H9 (cell line): Measurements from ENCODE around the gene PLSCR4. TPM values are rescaled to one million over a fixed set of nuclear protein-coding genes. Genes with fewer than 3 reads are reported as not detected.

Source experiments
- DNase-seq: peaks from one replicate; pipeline ENCODE4 v3.0.0-alpha.2; 2017
- H2AFZ ChIP-seq: one replicate; pipeline ENCODE4 v1.6.1; 2013; ENCODE audit warnings: mild to moderate bottlenecking, low read length, control low read depth, moderate library complexity
- H2AK5ac ChIP-seq: 2 replicates; pipeline ENCODE4 v1.6.1; 2013; ENCODE audit warnings: low read length, control low read depth, mixed read lengths; ENCODE audit not compliant: insufficient read length
- H2BK120ac ChIP-seq: one replicate; pipeline ENCODE4 v1.6.1; 2013; ENCODE audit warnings: low read depth, mild to moderate bottlenecking, low read length, control low read depth, inconsistent platforms; ENCODE audit not compliant: poor library complexity, severe bottlenecking
- H2BK12ac ChIP-seq: 2 replicates; pipeline ENCODE4 v1.6.1; 2013; ENCODE audit warnings: low read length, control low read depth, mixed read lengths, low read depth; ENCODE audit not compliant: insufficient read length
- H2BK15ac ChIP-seq: 2 replicates; pipeline ENCODE4 v1.6.1; 2013; ENCODE audit warnings: low read depth, low read length, control low read depth
- H2BK20ac ChIP-seq: one replicate; pipeline ENCODE4 v1.6.1; 2013; ENCODE audit warnings: low read depth, mild to moderate bottlenecking, low read length, control low read depth, inconsistent platforms; ENCODE audit not compliant: poor library complexity, severe bottlenecking
- H2BK5ac ChIP-seq: 2 replicates; pipeline ENCODE4 v1.6.1; 2013; ENCODE audit warnings: low read length, control low read depth, mixed read lengths; ENCODE audit not compliant: insufficient read length
- H3K14ac ChIP-seq: 2 replicates; pipeline ENCODE4 v1.6.1; 2013; ENCODE audit warnings: low read length, control low read depth; ENCODE audit not compliant: insufficient read depth
- H3K18ac ChIP-seq: 2 replicates; pipeline ENCODE4 v1.6.1; 2013; ENCODE audit warnings: low read depth, mild to moderate bottlenecking, mixed read lengths, low read length, control low read depth; ENCODE audit not compliant: insufficient read length
- H3K23ac ChIP-seq: 2 replicates; pipeline ENCODE4 v1.6.1; 2013; ENCODE audit warnings: low read length, control low read depth, mixed read lengths, low read depth; ENCODE audit not compliant: insufficient read length
- H3K23me2 ChIP-seq: 2 replicates; pipeline ENCODE4 v1.6.1; 2013; ENCODE audit warnings: low read depth, mild to moderate bottlenecking, mixed read lengths, low read length, control low read depth; ENCODE audit not compliant: insufficient read length, poor library complexity, severe bottlenecking
- H3K27ac ChIP-seq: 2 replicates; pipeline ENCODE4 v1.5.1; 2013; ENCODE audit warnings: low read length, control low read depth, mixed read lengths, low read depth; ENCODE audit not compliant: insufficient read length
- H3K27me3 ChIP-seq: 2 replicates; pipeline ENCODE4 v1.6.1; 2013; ENCODE audit warnings: low read length, control low read depth, inconsistent platforms; ENCODE audit not compliant: insufficient read depth
- H3K4ac ChIP-seq: 2 replicates; pipeline ENCODE4 v1.6.1; 2013; ENCODE audit warnings: low read depth, mild to moderate bottlenecking, control low read depth, inconsistent platforms, low read length, moderate library complexity
- H3K4me1 ChIP-seq: 2 replicates; pipeline ENCODE4 v1.6.1; 2013; ENCODE audit warnings: low read length, control low read depth, inconsistent platforms; ENCODE audit not compliant: insufficient read depth
- H3K4me2 ChIP-seq: 2 replicates; pipeline ENCODE4 v1.6.1; 2013; ENCODE audit warnings: low read length, control low read depth, mixed read lengths; ENCODE audit not compliant: insufficient read length, insufficient read depth
- H3K56ac ChIP-seq: 2 replicates; pipeline ENCODE4 v1.6.1; 2013; ENCODE audit warnings: low read depth, mild to moderate bottlenecking, mixed read lengths, low read length, control low read depth; ENCODE audit not compliant: insufficient read length
- H3K79me1 ChIP-seq: 2 replicates; pipeline ENCODE4 v1.6.1; 2013; ENCODE audit warnings: low read depth, mild to moderate bottlenecking, moderate library complexity, low read length, control low read depth, inconsistent platforms; ENCODE audit not compliant: insufficient read depth, poor library complexity, severe bottlenecking
- H3K79me2 ChIP-seq: 2 replicates; pipeline ENCODE4 v1.6.1; 2013; ENCODE audit warnings: low read length, control low read depth, inconsistent platforms; ENCODE audit not compliant: insufficient read depth
- H3K9ac ChIP-seq: 2 replicates; pipeline ENCODE4 v1.6.1; 2013; ENCODE audit warnings: low read length, control low read depth, mixed read lengths; ENCODE audit not compliant: insufficient read length; ENCODE audit errors: extremely low read depth
- H3K9me3 ChIP-seq: one replicate; pipeline ENCODE4 v1.6.1; 2013; ENCODE audit warnings: low read depth, low read length, inconsistent platforms; ENCODE audit not compliant: control insufficient read depth
- H3T11ph ChIP-seq: one replicate; pipeline ENCODE4 v1.6.1; 2013; ENCODE audit warnings: mild to moderate bottlenecking, low read length, control low read depth, inconsistent platforms
- H4K20me1 ChIP-seq: one replicate; pipeline ENCODE4 v1.6.1; 2013; ENCODE audit not compliant: control insufficient read depth, insufficient read length, insufficient read depth
- H4K5ac ChIP-seq: 2 replicates; pipeline ENCODE4 v1.6.1; 2013; ENCODE audit warnings: low read depth, mild to moderate bottlenecking, mixed read lengths, low read length, control low read depth; ENCODE audit not compliant: insufficient read length
- H4K8ac ChIP-seq: replicated peaks from 2 replicates; pipeline ENCODE4 v1.6.1; 2013; ENCODE audit warnings: low read length, control low read depth, mixed read lengths, low read depth; ENCODE audit not compliant: insufficient read length
- H4K91ac ChIP-seq: 2 replicates; pipeline ENCODE4 v1.6.1; 2013; ENCODE audit warnings: low read depth, mild to moderate bottlenecking, moderate library complexity, mixed read lengths, low read length, control low read depth; ENCODE audit not compliant: insufficient read length
- H3K27ac Mint-ChIP-seq, 3 experiments: 2 replicates in 2 of 3; 3 replicates in 1 of 3; pipeline ENCODE4 v1.8.0; 2020 to 2021; ENCODE audit warnings: mixed read lengths in 3 of 3, mild to moderate bottlenecking in 1 of 3, moderate library complexity in 1 of 3
- H3K27me3 Mint-ChIP-seq: 2 replicates; pipeline ENCODE4 v1.8.0; 2021; ENCODE audit warnings: low read depth, mild to moderate bottlenecking, moderate library complexity, mixed read lengths
- H3K36me3 Mint-ChIP-seq, 3 experiments: 2 replicates in 2 of 3; 3 replicates in 1 of 3; pipeline ENCODE4 v1.8.0; 2020 to 2021; ENCODE audit warnings: low read depth in 3 of 3, mixed read lengths in 3 of 3; ENCODE audit not compliant: insufficient read depth in 1 of 3
- H3K4me1 Mint-ChIP-seq, 2 experiments: 2 replicates each; pipeline ENCODE4 v1.8.0; 2020; ENCODE audit warnings: mixed read lengths in 2 of 2
- H3K4me3 Mint-ChIP-seq, 2 experiments: 2 replicates in 1 of 2; 3 replicates in 1 of 2; pipeline ENCODE4 v1.8.0; 2020 to 2021; ENCODE audit warnings: mild to moderate bottlenecking in 2 of 2, mixed read lengths in 2 of 2, moderate library complexity in 1 of 2
- H3K9me3 Mint-ChIP-seq, 2 experiments: 2 replicates in 1 of 2; 3 replicates in 1 of 2; pipeline ENCODE4 v1.8.0; 2020; ENCODE audit warnings: mild to moderate bottlenecking in 2 of 2, mixed read lengths in 2 of 2, moderate library complexity in 1 of 2
- CTCF ChIP-seq: fragments of 200-600 bp; sonication (generic); conservative IDR thresholded peaks from 3 replicates; pipeline ENCODE4 v1.8.0; 2021; ENCODE audit warnings: antibody characterized with exemption, mild to moderate bottlenecking
- WGBS: extraction: QIAGEN DNeasy Blood & Tissue Kit; methylation state at CpG from one replicate; pipeline ENCODE4 v1.1.7; 2013; ENCODE audit warnings: missing lambda C conversion rate, low lambda C conversion rate, mixed read lengths; ENCODE audit not compliant: insufficient read length; ENCODE audit errors: extremely low coverage; 5-methylcytosine and 5-hydroxymethylcytosine counted together
- total RNA-seq: library from RNA; stranded (reverse); gene quantifications from 2 replicates; pipeline ENCODE4 v1.2.1, GENCODE V29; 2021

Gene PLSCR4
- total RNA-seq, 1 experiment from 2014 or later, result 1.2 TPM

GRCh38 chr3:146191051-146191450, 59.9 kb downstream of the PLSCR4 start:
- no peaks in the 10 kb centered on the region for H3K36me3 Mint-ChIP-seq
- no peak for TF ChIP-seq CTCF
- H3K14ac ChIP-seq, result no peak overlapping the region
- no peak overlapping the region for H3T11ph ChIP-seq
- no peaks in the 10 kb centered on the region for H3K27me3 ChIP-seq
- no peak overlapping the region for H2BK20ac ChIP-seq
- H4K20me1 ChIP-seq, result no peaks in the 10 kb centered on the region
- no peak overlapping the region for H3K23ac ChIP-seq
- H3K27me3 Mint-ChIP-seq, result no peaks in the 10 kb centered on the region
- no peak overlapping the region for H4K5ac ChIP-seq
- no peak overlapping the region for H2BK120ac ChIP-seq
- no peaks in the 10 kb centered on the region for H3K23me2 ChIP-seq
- no peaks in the 10 kb centered on the region for H3K79me1 ChIP-seq
- DNase-seq, result no peak
- WGBS, result no CpG with 5 or more reads among the region's 1 CpG
- no peak overlapping the region for H2BK15ac ChIP-seq
- no peak overlapping the region for H2BK12ac ChIP-seq
- no peak overlapping the region for H3K4me2 ChIP-seq
- no peak overlapping the region for H2AK5ac ChIP-seq
- H3K4me1 ChIP-seq, result no peaks in the 10 kb centered on the region
- H3K27ac ChIP-seq, result no peak overlapping the region
- no peaks in the 10 kb centered on the region for H3K79me2 ChIP-seq
- H4K91ac ChIP-seq, result no peak overlapping the region
- no peaks in the 10 kb centered on the region for H3K9me3 Mint-ChIP-seq
- H2AFZ ChIP-seq, result no peak overlapping the region
- H3K4ac ChIP-seq, result no peak overlapping the region
- peaks cover 2% of the 10 kb centered on the region in 2 experiments; a peak in 2 of 4 replicates for H3K4me1 Mint-ChIP-seq
- no peaks in the 10 kb centered on the region for H3K9me3 ChIP-seq
- no peak overlapping the region for H3K4me3 Mint-ChIP-seq
- no peak overlapping the region for H4K8ac ChIP-seq
- H3K18ac ChIP-seq, result no peak overlapping the region
- H2BK5ac ChIP-seq, result no peak overlapping the region
- no peak overlapping the region for H3K9ac ChIP-seq
- H3K27ac Mint-ChIP-seq, result no peak overlapping the region
- H3K56ac ChIP-seq, result no peak overlapping the region
